Stimulated activated CD8-positive, alpha-beta memory T cell treated with anti-CD3 and anti-CD28 coated beads, Interleukin-15, amount 100 ng/mL, for 48 hours (primary cell): ENCODE results near the gene KLRF2.
"Not testable (repeated sequence)": the region's sequence is repeated elsewhere in the genome, so short reads cannot be mapped to it uniquely, and the experiment has no call there.

ENCODE experiments used
- DNase-seq, 2 donors: peaks; one replicate each; pipeline ENCODE4 v3.0.0-alpha.2; 2020; ENCODE audit warnings: low read depth in 2 of 2

The KLRF2 gene

DNA sequence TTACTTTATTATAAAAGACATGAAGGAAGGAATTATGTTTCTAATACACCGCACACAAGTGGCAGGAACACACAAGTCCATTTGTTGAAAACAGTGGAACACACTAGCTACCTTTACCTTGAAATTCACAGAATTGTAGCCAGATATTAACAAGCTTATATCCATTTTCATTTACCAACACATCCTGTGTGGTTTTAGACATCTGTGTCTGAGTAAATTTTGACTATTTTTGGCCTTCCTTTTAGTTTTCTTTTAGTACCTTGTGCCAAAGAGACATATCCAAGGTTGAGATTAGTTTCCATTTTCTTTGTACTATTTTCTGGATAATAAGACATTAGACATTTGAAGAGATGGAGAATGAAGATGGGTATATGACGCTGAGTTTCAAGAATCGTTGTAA, at the start of gene KLRF2:
Gene KLRF2 (plus strand): TSS at position 244 of the 400 bp plus-strand sequence. CDS start 107 bp downstream, at position 351.
- DNase-seq = no peak

GRCh38 chr12:9831720-9832119, 49.6 kb upstream of the KLRF2 start:
- DNase-seq = no peak

DNA sequence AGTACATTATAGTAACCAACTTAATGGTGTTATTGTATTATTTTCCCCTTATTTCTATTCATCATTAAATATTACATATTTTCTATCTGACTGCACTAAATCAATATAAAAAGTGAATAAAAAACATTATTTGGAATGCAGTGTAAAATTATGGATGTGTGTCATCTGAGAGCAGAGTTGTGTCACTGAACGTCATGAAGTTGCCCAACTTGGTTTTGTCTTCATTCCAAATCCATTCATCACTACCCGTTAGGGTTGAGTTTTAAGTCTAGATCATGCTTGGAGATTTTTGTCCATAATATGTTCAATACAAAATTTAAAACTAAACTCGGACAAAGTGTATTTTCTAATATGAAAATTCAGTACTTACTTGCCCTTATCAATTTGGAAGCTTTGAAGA, 37.9 kb upstream of the KLRF2 start:
- no peak for DNase-seq

DNA sequence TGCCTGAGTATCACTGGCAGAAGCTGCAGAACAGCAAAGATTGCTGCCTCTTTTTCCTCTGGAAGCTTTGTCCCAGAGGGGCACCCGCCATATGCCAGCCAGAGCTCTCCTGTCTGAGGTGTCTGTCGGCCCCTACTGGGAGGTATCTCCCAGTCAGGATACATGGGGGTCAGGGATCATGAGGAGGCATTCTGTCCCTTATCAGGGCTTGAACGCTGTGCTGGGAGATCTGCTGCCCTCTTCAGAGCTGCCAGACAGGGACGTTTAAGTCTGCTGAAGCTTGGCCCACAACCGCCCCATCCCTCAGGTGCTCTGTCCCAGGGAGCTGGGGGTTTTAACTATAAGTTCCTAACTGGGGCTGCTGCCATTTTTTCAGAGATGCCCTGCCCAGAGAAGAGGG, 32.4 kb upstream of the KLRF2 start:
- no peak for DNase-seq

DNA sequence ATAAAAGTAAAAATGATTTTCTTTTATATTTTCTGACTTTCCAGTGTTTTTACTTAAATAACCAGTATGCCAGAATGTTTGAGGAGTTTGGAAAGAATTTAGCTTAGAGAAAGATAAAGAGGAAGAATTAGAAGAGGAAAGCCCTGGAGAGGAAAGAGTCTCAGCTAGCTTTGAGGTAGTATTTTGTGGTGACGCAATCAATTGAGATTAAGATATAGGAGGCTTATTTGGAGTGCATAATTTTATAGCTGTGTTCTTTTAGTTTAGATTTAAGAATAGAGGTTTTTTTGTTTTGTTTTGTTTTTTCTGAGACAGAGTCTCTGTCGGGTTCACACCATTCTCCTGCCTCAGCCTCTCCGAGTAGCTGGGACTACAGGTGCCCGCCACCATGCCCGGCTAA, 30.2 kb upstream of the KLRF2 start:
- DNase-seq = no peak

DNA sequence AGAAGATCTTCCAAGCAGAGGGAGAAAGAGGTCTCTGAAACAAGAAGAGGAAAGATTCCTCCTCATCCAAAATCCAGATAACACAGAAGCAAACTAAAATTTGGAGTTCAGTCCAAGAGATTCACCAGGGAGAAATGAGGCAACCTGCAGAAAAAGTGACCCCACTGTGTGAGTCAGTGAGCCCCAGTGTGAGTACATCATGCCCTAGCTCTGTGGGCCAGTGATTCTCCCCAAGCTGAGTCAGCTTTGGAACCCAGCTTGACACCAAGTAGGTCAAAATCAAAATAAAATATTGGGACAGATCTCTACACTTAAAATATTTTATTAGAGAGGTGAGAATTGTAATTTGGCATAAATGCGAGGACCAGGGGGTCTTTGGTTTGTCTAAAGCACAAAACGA, 29.4 kb upstream of the KLRF2 start:
- DNase-seq = no peak

DNA sequence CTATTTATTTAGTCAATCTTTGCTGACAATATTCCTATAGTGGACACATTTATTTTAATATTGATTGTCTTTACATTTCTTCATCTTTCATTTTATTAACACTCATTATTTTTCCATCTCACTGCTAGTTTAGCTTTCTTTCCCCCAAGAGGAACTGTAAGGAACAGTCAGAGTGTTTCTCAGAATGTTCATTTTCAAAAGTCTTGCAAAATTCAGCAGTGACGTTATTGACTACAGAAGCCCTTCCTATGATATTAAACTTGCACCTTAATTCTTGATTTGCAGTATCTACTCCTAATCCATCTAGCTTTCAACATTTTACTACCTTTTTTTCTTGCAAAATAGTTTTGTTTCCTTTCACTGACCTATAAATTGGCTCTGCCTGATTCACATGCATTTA, 25.1 kb upstream of the KLRF2 start:
- DNase-seq = no peak

- DNase-seq = no peak
Measured at GRCh38 chr12:9856894-9857293, 24.4 kb upstream of the KLRF2 start.

GRCh38 chr12:9858135-9858534, 23.2 kb upstream of the KLRF2 start:
- DNase-seq = no peak

- no peak for DNase-seq
Measured at GRCh38 chr12:9864913-9865675, 16.2 kb upstream of the KLRF2 start.

GRCh38 chr12:9866860-9867269, 14.4 kb upstream of the KLRF2 start:
- no peak for DNase-seq

- no peak for DNase-seq
Measured at GRCh38 chr12:9867531-9867930, 13.8 kb upstream of the KLRF2 start.

GRCh38 chr12:9868311-9868801, 12.9 kb upstream of the KLRF2 start:
- no peak for DNase-seq

- no peak for DNase-seq
Measured at GRCh38 chr12:9868951-9869306, 12.4 kb upstream of the KLRF2 start.

- no peak for DNase-seq
Measured at GRCh38 chr12:9869307-9870161, 11.8 kb upstream of the KLRF2 start, which contains the start of gene CLEC2B. CLEC2B (minus strand) TSS chr12:9869354.

- DNase-seq = no peak
Measured at GRCh38 chr12:9870286-9870866, 10.9 kb upstream of the KLRF2 start.

- no peak for DNase-seq
Measured at GRCh38 chr12:9872162-9872561, 9.1 kb upstream of the KLRF2 start.

- DNase-seq = no peak
Measured at GRCh38 chr12:9872742-9873141, 8.5 kb upstream of the KLRF2 start.

DNA sequence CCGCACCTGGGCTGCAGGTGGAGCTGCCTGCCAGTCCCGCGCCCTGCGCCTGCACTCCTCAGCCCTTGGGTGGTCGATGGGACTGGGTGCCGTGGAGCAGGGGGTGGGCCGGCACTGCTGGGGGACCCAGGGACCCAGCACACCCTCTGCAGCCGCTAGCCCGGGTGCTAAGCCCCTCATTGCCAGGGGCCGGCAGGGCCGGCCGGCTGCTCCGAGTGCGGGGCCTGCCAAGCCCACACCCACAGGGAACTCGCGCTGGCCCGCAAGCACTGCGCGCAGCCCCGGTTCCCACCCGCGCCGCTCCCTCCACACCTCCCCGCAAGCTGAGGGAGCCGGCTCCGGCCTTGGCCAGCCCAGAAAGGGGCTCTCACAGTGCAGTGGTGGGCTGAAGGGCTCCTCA, 5.2 kb upstream of the KLRF2 start:
- DNase-seq = not testable (repeated sequence)

GRCh38 chr12:9880532-9881078, 684 bp upstream of the KLRF2 start:
- DNase-seq = no peak

DNA sequence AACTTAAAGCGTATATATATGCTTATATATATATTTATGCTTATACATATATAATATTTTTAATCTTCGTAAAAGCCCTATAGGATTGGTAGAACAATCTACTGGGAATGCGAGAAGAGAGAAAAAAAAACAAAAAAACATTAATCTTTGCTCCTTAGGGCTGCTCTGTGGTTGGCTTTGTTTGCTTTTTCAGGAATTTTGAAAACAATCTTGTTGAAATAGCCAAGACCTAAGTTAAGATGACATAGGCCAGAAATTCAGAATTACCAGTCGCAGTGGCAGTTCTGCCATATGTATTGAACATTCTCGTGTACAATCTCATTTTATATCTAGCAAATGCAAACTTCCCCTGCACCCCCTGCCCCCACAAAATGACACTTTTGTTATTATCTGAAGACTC, 699 bp downstream of the KLRF2 start:
- DNase-seq = no peak

GRCh38 chr12:9883175-9883574, 1.9 kb downstream of the KLRF2 start:
- no peak for DNase-seq
